HG02970 (cell line): Measurements from ENCODE around the gene CCDC185.

ENCODE experiments used
- ATAC-seq: cut with Tn5 transposase; IDR thresholded peaks from one replicate; pipeline ENCODE4 v1.9.1; 2021; ENCODE audit warnings: mild to moderate bottlenecking, moderate library complexity, moderate number of reproducible peaks; ENCODE audit not compliant: unreplicated experiment, low FRiP score

CCDC185 gene

DNA sequence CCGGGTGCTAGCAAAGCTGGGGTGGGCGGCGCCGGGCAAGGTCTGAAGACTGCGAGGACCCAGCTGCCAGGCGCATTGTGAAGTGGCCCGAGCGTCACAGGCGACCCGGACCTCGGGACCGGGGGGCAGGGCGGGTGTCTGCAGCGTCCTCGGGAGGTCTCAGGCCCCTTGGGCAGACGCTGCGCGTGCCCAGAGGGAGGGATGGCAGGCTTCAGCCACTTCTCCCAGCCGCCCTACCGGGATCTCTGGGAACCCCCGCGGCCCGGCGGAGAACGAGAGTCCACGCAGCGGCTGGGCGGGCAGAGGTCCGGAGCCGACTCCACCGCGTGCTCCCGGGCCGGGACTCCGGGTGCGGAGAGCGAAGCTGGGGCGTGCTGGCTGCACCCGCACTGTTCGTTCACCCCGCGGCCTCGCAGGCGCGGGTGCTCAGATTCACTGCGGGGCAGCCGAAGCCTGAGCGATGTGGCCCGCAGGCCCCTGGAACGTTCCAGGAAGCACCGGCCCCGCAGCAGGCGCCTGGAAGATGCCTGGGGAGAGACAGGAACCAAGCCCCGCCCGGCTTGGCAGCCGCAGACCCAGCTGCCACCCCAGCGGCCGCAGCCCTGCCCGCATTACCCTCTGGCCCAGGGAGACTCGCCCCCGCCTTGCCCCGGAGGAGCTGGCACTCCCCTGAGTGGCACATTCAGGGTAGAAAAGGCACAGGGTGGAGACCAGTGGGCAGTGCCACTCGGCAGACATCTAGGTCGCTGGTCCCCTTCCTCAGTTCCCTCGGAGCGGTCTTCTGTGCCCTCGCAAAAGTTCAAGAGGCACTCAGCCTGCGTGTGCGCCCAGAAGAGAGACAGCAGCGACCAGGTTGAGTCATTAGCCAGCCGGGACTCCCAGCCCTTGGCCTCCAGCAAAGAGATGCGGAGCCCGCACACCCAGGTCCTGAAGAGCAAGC is at the start of gene CCDC185:
Gene CCDC185 (plus strand): TSS at position 141 of the 940 bp plus-strand sequence. CDS start 61 bp downstream, at position 202.
- no peak for ATAC-seq

- ATAC-seq: no peak
These were observed 49.5 kb upstream of the CCDC185 start for GRCh38 chr1:223343692-223344091.

DNA sequence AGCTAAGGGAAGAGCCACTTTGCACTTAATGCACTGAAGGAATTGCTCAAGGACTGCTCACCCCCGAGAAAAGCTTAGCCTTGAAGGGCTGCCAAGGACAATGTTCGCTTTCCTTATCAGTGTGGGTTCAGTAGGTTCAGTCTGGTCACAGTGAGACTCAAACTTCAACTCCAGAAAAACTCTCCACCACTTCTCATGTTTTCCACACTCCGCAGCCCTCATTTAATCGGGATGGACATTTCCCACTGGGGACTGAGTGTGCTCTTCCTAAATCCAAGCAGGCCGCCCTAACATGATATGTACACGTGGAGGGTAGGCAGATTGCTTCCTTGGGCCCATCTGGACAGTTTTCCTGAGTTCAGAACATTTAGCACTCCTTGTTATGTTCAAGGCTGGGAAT is 48.7 kb upstream of the CCDC185 start:
- no peak for ATAC-seq

DNA sequence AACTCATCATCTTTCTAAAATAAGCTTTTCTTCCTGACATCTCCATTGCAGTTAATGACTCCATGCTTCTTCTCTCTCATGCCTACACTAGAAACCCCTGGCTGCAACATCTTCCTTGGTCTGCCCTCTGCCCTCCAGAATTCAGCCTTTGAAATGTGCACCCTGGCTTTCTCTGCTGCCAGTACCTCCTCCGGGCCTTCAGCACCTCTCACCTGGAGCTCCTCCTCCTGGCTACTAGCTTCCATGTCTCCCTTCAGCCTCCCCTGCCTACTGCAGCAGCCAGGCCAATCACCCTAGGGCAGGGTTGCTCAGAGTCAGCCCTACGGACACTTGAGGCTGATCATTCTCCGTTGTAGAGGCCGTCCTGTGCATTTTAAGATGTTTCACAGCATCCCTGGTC is 47.5 kb upstream of the CCDC185 start:
- no peak for ATAC-seq

- ATAC-seq: no peak
These were observed 46.9 kb upstream of the CCDC185 start for GRCh38 chr1:223346311-223346710.

- ATAC-seq: no peak
These were observed 45.6 kb upstream of the CCDC185 start for GRCh38 chr1:223347583-223347982.

DNA sequence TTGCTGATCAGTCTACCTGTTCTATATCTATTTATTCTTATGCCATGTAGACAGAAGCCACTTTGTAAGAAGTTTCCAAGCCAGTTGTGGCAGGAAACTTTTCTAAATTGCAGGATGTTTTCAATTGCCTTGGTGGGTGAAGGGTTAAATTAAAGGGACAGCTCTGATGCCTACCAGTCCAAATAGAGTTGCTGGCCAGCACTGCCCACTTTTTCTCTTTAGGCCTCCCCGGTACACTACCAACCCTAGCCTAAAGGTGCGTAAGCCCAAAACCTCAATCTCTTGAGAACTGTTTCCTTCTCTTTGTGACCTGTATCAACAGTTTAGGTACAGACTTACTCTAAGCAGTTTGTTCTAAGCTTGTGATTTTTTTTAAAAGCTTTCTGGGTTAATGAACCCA is 44.8 kb upstream of the CCDC185 start:
- ATAC-seq: no peak

DNA sequence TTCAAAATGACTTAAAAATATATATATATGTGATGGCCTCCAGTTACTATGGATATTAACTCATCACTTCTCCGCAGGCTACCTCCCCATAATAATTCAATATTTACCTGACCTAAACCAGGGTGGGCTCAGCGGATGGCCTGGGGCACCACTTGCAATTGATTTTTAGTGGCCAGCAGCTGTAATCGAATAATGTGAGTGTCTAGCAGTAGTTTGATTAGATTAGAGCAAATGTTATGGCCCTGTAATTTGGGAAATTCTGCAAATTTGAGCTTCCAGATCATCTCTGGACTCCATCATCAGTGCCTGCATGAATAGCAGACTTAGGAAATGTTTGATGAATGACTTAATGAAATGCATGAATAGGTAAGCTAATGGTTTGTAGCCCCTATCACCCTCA is 44.0 kb upstream of the CCDC185 start:
- ATAC-seq: no peak

GRCh38 chr1:223350361-223350908 is 42.8 kb upstream of the CCDC185 start:
- ATAC-seq: no peak

GRCh38 chr1:223352944-223353343 is 40.3 kb upstream of the CCDC185 start:
- no peak for ATAC-seq

- no peak for ATAC-seq
These were observed 39.3 kb upstream of the CCDC185 start for GRCh38 chr1:223353939-223354338.

DNA sequence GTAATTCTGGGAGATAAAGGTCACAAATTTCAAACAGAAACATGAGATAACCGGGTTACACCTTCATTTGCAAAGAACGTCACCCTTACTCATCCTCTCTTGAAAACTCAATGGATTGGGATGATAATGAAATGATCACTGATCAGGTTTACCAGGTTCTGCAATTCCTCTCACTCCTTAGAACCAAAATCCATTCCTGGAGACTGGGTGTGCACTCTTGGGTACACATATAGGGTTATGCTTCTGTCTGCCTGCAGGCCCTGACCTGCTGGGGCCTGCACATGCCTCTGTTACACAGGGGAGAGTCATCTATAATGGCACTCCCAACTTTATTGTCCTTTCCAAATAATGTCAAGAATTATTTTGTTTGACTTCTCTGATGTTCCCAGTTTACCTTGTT is 37.5 kb upstream of the CCDC185 start:
- no peak for ATAC-seq

- no peak for ATAC-seq
These were observed 34.4 kb upstream of the CCDC185 start for GRCh38 chr1:223358826-223359225.

DNA sequence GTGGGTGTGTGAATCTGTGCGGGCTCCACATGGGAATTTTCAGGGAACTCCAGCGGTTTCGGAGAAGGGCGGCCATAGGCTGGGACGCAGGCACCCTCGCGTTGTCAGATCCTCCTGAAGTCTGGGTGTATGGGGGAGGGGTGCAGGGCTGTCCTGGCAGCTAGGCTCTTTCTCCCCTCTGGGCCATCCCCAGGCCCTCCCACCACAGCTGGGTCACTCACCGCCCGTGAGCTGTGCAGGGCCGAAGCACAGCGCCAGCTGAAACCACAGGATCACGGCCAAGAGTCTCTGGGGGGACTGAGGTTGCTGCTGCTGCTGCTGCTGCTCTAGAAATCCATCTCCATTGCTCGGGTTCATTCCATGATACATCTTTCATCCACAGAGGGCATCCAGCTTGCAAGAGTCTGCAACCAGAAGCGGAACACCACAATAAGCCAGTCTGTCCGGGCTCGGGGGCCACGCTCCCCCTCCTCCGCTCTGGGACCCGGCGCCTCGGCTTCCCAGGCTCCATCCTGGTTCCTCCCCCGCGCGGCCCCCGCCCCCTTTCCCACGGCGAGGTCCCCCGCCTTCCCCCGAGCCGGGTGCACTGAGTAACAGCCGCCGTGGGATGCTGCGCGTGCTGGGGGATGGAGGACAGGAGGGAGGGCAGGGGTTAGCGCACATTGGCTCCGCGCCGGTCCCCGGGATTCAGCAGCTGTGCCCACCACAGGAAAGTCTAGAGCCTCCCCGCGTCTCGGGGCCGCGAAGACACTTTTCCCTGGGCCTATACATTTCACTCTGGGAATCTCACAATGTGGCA is 30.0 kb upstream of the CCDC185 start:
- no peak for ATAC-seq

DNA sequence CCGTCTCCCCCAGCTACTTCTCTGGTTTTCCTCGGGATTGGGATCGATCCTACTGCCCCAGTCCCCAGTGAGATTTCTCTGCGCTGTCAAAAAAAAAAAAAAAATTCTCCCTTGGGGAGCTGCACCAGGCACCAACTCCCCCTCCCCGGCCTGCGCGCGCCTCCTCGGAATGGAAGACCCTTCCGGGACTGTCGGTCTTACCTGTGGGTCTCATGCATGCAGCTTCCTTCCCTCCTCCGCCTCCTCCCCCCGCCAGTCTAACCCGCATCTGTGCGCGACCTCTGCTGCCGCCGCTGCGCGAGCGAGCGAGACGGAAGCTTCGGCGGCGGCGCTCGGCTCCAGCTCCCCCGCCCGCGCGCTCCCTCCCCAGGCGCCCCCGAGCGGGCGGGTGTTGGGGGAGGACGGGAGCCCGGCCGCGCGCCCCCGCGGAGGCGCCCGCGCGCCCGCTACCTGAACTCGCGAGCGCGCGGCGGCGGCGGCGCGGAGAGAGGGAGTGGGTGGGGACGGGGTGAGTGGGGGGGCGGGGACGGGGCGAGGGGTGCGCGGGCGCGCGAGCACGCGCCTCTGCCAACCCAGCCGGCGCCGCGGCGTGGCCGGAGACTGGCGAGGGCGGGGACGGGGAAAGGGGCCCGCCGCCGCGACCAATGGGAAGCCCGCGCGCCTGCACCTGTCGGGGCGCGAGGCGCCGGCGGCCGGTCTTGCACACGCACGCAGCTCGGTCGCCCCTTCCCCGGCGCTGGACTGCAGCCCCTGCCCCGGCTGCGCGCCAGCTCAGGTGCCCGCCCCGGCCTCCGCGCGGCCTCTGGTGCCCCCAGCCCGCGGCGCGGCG is 29.1 kb upstream of the CCDC185 start, which contains the start of gene SUSD4:
Gene SUSD4 (minus strand): TSS at position 321 of the 829 bp plus-strand sequence. CDS start 751 bp downstream, outside the sequence.
- ATAC-seq: peak; percentile 48

DNA sequence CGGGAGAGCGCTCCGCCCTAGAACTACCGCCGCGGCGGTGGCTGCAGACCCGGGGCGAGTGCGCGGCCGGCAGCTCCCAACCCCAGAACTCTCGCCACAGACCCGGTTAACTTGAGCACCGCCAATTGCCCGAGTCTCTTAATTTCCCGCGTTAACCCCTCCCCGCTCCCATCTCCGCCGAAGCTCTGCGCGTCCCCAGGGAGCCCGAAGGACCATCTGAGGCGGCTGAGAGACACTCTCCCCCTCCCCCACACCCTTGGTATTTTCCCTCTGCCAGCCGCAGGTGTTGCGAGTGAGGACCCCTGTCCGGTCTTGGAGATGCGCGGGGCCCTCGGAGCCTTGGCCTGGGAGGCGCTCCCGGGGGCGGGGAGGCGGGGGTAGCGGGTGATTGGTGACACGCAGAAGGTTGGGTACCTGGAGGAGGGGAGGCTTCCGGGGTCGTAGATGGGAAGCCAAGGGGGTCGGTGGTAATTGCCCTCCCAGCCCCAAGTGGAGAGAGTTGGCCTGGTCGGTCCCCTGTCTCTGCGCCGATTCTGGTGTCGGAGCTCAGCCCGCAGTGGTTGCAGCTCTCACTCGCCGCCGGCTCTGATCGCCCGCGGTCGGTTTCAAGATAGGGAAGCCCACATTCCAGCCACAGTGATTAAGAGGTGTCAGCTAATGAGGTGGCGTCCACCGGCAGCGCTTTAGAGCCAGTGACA is 28.4 kb upstream of the CCDC185 start:
- ATAC-seq: peak; percentile 19

DNA sequence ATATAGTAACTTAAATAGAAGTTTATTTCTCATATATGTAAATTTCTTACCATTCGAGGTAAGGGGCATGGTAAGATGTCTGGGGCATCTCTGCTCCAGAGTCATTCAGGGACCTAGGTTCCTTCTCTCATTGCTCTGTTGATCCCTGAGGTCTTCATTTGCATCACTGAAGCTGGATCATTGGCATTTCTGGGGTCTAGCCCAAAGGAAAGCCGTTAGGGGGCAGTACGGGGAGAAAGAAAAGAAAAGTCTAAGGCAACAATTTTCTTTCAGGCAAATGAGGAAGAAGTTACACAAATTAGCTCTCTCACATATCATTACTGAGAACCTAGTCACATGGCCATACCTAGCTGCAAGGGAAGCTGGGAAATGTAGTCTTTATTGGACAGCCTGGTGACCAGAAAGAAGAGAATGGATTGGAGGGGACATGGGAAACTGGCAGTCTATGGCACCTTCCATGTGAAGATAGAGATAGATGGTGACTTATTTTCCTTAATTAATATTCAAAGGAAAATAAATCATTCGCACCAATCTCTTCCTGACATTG is 19.1 kb upstream of the CCDC185 start:
- no peak for ATAC-seq

DNA sequence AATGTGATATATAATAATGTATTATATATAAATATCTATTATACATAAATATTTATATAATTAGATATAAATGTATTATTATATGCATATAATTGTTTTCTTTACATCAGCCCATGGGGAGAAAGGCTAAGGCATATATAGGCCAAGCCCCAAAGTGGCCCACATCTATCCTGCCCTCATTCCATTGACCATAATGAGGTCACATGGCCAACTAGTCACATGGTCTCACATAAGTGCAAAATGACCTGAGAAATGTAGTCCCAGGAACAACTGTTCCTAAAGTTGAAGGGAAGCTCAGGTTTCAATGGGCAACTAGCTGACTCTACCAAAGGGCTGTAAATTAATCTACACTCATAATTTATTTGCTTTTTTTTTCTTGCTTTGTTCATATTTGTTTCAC is 14.5 kb upstream of the CCDC185 start:
- no peak for ATAC-seq

- ATAC-seq: no peak
These were observed 7.2 kb upstream of the CCDC185 start for GRCh38 chr1:223386013-223386412.
